Central memory CD4-positive, alpha-beta T cell (primary cell): ENCODE measurements around the gene PKP2.

Experiments
- DNase-seq: peaks from one replicate; pipeline ENCODE4 v3.0.0; 2022
- total RNA-seq, 3 experiments: gene quantifications; one replicate each; lab custom pipeline; 2026; lab: John Stamatoyannopoulos, UW

Gene PKP2
- total RNA-seq, result 0.19 to 2.9 (median 0.21) reads per million in 3 experiments

GRCh38 chr12:32896432-32897280, at the start of gene PKP2:
PKP2 (minus strand) TSS chr12:32896777; CDS start chr12:32896731, 46 bp downstream.
- no peak for DNase-seq

GRCh38 chr12:32944195-32944594, 47.6 kb upstream of the PKP2 start:
- no peak for DNase-seq

GRCh38 chr12:32939801-32940200, 43.2 kb upstream of the PKP2 start:
- DNase-seq, result no peak

- no peak for DNase-seq
Observed at GRCh38 chr12:32926963-32927362, 30.4 kb upstream of the PKP2 start.

GRCh38 chr12:32926356-32926755, 29.8 kb upstream of the PKP2 start:
- no peak for DNase-seq

- no peak for DNase-seq
Observed at GRCh38 chr12:32922546-32923297, 26.1 kb upstream of the PKP2 start.

- no peak for DNase-seq
Observed at GRCh38 chr12:32921397-32921796, 24.8 kb upstream of the PKP2 start.

GRCh38 chr12:32920506-32921085, 24.0 kb upstream of the PKP2 start:
- DNase-seq, result no peak

- no peak for DNase-seq
Observed at GRCh38 chr12:32918890-32919801, 22.6 kb upstream of the PKP2 start.

- no peak for DNase-seq
Observed at GRCh38 chr12:32917094-32917611, 20.6 kb upstream of the PKP2 start.

- no peak for DNase-seq
Observed at GRCh38 chr12:32907898-32908476, 11.4 kb upstream of the PKP2 start.

GRCh38 chr12:32907166-32907565, 10.6 kb upstream of the PKP2 start:
- DNase-seq, result no peak

- DNase-seq, result no peak
Observed at GRCh38 chr12:32906399-32907165, 10.0 kb upstream of the PKP2 start.

GRCh38 chr12:32903763-32904162, 7.2 kb upstream of the PKP2 start:
- no peak for DNase-seq

- no peak for DNase-seq
Observed at GRCh38 chr12:32903318-32903717, 6.7 kb upstream of the PKP2 start.

GRCh38 chr12:32902287-32902997, 5.9 kb upstream of the PKP2 start:
- DNase-seq, result no peak

- no peak for DNase-seq
Observed at GRCh38 chr12:32901553-32901952, 5.0 kb upstream of the PKP2 start.

- DNase-seq, result no peak
Observed at GRCh38 chr12:32897687-32898573, 1.4 kb upstream of the PKP2 start.

GRCh38 chr12:32897281-32897610, 669 bp upstream of the PKP2 start:
- no peak for DNase-seq
